Hematopoietic multipotent progenitor cell treated with erythropoietin and hydrocortisone succinate and interleukin-3 and kit ligand, for 15 days (in vitro differentiated cells): ENCODE data around the gene RBP5.
A peak's percentile ranks its signal among the peaks of the same experiment; 100 is the strongest.

Experiments
- DNase-seq: peaks from one replicate; pipeline ENCODE4 v3.0.0-alpha.2; 2015; ENCODE audit warnings: low spot score

The RBP5 gene

DNA sequence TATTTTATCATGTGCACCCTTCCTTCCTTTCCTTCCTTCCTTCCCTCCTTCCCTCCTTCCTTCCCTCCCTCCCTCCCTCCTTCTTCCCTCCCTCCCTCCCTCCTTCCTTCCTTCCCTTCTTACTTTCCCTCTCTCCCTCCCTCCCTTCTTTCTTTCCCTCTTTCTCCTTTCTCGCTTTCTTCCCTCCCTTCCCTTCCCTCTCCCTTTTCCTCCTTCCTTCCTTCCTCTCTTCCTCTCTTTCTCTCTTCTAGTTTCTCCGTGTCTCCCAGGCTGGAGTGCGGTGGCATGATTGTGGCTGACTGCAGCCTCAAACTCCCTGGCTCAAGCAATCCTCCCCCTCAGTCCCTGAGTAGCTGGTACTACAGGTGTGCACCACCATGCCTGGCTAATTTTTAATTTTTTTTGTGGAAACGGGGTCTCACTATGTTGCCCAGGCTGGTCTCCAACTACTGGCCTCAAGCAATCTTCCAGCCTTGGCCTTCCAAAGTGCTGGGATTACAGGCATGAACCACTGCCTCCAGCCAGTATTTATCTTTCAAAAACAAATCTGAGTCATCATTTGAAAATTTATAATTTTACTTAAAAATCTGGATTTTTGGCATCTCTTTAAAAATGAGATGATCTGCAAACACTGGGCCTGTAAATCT is 27.5 kb downstream of the RBP5 start:
- DNase-seq: no peak

DNA sequence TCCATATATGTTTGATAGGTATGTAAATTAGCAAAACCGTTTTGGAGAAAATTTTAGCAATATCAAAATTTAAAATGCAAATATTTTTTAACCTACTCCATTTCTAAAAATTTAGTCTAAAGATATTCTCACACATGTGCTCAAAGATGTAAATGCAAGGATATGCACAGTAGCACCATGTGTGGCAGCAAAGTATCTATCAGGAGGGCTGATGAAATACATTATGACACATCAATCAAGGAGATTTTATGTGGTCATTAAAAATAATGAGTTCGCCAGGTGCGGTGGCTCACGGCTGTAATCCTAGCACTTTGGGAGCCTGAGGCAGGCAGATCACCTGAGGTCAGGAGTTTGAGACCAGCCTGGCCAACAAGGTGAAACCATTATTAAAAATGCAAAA is 28.4 kb downstream of the RBP5 start:
- DNase-seq: no peak

DNA sequence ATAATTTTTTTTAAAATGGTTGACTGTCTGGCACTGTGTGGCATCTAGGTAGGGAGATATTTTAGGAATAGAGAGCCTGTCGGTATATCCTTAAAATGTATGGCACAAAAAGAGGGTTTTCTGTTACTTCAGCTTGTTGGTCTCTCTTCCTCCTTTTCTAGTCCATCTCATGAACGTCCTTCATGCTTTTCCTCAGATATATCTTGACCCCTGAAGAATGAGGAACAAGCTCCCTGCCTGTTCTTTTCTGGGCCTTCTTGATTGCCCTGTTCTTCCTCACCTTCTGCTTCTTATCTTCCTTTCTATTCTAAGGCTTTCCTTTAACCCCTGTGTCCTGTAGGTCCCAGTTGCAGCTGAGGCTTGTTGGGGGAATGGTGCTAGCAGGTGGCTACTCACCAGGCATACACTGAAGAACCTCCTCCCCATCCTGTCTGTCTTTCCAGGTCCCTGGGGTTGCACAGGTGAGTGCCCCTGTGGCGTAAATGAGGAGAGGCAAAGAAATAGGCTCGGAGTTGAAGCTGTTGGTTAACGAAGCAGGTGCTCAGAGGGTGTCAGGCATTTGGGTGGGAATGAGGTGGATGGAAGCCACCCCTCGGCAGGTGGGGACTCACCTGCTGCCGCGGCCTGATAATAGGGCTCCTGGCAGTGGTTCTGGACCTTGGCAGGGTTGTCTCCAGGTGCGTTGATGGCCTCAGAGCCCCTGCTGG is 29.2 kb downstream of the RBP5 start:
- DNase-seq: no peak

DNA sequence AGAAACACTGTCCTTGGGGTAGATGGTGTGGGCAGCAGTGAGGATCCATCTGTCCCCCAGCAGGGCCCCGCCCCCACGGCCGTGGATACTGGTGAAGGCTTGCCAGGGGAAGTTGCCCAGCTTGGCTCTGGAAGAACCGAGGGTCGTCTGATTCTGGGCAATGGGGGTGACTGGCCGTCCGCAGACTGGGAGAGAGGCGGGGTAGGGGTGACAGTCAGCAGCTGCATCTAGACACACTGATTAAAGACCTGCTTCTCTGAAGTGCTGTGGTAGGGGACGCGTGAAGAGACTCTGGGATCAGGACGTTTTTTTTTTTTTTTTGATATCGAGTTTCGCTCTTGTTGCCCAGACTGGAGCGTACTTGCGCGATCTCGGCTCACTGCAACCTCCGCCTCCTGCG is 31.7 kb downstream of the RBP5 start:
- no peak for DNase-seq

DNA sequence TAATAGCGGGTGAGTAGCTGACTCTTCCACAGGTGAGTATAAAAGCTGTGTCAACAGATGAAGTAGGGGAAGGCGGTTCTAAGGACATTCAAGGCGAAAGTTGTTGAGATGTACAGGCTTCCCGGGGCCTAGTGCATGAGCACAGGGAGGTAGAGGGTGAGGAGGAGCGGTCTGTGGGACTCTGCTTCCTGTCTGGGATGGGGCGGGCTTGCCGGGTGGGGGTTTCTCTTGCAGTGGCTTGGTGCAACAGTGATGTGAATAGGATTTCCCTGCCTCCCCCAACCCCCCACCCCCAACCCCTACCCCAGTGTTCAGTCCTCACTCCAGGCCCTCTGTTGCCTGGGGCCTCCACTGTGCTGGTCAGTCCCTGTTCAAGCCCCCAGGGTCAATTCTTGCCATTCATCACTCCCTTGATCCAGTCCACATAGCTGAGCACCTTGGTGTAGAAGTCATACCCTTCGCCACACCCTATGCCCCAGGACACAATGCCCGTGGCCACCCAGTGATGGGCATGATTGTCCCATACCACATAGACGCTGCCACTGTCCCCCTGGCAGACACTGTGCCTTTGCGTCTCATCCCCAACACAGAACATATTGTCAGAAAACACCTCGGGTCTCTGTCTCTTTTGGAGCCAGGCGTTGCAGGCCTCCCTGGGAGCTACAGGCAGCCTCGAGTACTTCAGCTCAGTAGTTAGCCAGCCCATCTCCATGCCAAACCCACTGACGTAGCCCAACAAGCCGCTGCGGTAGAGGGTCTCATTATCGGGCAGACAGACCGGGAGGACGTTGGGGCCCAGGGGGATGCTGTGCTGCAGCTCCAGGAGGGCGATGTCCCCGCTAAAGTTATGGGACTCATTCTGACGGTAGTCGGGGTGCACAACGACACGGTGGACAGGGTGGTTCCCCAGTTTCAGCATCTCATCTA is 32.4 kb downstream of the RBP5 start:
- DNase-seq: no peak

DNA sequence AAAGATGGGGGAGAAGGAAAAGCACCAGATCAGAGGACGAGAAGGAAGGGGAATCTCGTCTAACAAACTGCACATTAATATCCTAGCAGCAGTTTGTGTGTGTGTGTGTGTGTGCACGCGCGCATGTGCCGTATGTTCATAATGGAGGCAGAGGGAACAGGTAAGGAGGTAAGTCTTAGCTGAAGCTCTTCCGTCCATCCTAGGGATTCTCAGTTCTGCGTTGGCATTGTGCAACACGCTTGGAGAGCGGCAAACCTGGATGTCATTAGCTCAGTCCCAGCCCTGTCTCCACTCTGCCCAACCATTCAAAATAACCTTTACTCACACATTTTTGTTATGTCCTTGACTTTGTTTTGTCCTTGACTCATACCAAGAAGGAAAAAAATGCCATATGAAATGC is 34.8 kb downstream of the RBP5 start:
- no peak for DNase-seq

DNA sequence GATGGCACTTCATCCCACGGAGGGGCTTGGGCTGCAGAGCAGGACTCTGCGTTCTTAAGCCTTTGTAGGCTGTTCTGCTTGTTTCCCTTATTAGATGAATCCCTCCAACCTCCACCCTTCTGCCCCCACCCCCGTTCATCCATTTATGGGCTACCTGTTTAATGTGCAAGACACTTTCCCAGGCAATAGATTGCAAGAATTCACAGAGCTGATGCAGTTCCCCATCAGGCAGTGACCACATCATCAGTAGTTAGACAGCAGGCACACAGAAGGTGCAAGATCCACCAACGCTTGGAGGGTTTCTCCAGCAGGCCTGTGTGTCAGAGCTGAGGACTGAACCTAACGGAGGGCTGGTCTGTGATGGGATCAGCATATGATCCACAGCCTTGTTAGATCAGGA is 35.2 kb downstream of the RBP5 start:
- no peak for DNase-seq

DNA sequence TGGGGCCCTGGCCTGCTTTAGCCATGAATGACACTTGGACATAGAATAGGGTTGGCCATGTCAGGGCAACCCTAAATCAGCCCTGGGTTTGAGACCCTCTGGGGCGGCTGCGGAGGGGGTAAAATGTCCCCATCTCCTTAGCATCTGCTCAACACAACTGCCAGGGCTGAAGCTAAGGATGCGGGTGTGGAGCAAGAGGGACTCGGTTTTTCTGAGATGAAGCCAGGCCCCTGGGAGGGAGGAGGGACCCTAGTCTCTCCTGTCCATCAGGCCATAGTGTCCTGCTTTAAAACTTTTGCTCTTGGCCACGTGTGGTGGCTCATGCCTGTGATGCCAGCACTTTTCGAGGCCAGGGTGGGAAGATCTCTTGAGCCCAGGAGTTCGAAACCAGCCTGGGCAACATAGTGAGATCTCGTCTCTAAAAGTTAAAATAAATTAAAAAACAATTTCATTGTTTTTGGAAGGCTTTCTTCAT is 35.7 kb downstream of the RBP5 start:
- DNase-seq: no peak

DNA sequence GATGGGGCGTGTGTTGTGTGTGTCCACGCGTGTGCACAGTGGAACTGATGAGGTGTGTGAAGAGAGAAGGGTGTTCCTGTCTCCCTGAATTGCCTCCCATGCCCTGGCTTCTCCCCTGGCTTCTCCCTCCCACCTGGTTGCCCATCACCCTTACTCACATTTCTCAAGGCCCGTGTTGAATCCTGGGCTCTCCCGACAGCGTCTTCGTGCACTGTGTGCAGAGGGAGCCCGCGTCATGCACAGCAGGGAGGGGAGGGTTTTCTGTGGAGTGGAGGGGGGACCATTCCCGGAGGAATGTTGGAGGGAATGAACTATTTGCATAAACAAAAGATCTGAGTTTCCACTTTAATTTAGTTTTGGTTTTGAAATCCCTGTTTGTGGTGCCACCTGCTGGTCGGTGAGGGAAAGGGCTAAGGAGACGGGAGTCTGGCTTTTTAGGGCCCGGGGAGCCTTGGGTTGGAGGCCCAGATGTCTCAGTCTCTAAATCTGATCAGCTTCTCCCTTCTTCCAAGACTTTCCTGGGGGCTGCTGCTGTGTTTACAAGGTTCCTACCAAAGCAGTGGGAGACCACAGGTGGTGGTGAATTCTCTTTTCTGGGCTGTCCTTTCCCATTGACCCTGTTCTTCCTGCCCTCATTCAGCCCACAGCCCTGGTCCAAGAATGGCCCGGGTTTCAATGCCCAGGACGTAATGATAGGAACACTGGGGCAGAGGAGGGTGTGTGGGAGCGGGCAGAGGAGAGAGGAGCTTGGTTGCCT is 36.3 kb downstream of the RBP5 start, which contains the start of gene C1R:
Gene C1R, minus strand, starts transcription at position 217 of the 757 bp plus-strand sequence. Its CDS starts 57 bp downstream, at position 160.
- peak; percentile 71 for DNase-seq

DNA sequence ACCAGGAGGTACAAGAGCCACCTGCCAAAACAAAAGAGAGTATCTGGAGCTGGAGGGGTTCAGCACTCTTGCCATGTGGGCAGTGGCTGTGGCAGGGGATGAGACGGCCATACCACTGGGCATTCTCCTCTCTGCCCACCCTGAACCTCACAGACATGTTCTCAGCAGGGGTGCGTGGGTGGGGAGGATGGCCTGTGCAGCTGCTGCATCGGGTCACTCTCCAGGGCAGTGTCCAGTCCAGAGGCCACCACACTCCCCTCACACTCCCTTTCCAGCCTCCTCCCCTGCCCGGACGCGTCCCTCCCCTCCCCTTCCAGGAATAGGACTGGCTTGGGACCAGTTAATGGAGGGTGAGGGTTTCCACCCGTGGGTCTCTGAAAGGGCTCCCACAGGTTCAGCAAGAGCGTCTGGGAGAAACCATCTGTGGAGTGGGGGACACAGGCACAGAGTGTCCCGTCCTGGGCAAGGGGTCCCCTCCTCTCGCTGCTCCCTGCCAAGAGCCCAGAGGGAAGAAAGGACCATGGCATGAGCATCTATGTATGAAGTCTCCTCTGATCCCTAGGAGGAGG is 36.9 kb downstream of the RBP5 start:
- no peak for DNase-seq

DNA sequence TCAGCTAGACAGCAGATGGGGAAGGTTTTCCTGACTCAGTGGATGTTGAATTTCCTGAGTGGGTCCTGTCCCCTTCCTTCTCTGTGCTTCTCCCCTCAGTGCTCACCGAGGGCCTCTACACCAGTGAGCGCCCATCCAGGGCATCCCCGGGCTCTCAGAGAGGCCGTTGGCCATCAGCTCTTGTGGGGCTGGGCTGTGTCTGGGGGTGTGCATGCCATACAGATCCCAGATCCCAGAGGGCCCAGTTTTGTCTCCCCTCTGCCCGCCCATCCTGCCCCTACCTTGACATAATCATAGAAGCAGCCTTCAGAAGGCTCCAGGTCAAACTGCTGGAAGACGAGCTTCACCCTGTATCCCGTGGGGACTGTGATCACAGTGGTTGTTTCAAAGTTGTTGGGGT is 37.5 kb downstream of the RBP5 start:
- DNase-seq: no peak

DNA sequence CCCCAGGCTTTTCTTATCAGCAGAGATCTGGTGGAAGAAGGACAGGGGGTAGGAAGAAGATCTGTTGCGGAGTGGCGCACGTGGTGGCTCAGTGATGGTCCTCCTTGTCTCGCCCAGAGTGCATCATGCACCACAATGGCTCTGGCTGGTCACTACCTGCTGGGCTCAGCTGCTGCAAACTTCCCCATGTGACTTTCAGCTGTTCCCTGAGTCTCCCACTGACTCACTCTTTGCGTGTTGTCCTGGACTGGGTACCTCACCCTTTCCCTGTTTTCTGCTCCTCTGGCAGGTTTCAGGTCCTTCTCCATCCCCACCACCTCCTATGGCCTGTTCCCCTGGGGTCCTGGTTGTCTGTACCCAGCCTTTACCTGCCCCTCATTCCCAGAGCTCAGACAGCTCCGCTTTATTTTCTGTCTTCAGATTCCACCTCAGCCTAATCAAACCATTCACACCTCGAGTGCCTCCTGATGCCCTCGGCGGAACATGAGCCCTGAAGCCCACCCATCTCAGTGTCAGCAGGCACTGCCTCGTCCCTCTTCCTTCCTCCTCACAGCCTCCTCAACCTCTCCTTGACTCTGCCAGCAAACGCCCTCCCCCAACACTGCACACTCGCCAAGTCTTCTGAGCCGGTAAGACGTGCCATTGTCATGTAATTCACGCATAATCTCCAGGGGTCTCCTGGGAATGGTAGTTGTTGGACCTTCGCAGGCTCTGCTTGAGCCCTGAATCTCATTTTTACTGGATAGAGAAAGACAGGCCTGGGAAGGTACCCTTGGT is 38.3 kb downstream of the RBP5 start:
- DNase-seq: no peak

DNA sequence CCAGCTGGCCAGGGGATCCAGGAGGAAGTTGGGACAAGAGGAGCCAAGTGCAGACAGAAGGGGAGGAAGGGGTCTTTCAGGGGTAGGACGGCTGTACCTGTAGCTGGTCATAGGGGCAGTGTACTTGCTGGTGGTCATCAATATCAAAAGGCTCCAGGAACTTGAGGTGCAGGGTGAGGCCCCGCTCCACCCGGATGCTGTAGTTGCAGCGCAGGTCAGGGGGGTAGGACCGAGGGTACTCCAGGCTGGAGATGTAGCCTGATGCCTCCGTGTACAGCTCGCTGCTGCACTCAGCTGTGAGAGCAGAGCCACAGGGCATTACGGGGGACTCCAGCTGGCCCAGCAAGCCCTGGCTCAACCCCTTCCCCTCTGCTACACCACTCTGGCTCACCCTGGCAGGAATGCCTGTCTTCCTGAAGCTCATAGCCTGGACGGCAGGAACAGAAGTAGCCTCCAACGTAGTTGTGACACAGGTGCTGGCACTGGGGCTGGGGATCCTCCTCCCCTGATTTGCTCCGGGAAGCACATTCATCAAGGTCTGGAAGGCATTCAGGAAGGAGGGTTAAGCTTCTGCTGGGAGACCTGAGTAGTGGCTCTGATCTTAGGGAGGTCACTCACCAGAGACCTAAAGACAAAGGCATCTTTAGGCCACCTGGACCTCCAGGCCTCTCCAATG is 39.4 kb downstream of the RBP5 start:
- DNase-seq: no peak

DNA sequence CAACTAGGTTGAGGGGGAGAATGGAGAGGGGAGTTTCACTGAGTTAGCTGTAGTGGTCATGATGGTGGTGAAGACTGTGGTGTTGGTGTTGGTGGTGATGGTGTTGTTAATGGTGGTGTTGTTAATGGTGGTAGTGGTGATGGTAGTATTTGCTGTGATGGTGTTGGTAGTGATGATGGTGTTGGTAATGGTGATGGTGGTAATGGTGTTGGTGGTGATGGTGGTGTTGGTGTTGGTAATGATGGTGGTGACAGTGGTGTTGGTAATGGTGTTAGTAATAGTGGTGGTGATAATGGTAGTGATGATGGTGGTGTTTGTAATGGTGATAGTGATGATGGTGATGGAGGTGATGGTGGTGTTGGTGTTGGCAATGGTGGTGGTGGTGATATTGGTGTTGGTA is 45.6 kb downstream of the RBP5 start:
- no peak for DNase-seq

DNA sequence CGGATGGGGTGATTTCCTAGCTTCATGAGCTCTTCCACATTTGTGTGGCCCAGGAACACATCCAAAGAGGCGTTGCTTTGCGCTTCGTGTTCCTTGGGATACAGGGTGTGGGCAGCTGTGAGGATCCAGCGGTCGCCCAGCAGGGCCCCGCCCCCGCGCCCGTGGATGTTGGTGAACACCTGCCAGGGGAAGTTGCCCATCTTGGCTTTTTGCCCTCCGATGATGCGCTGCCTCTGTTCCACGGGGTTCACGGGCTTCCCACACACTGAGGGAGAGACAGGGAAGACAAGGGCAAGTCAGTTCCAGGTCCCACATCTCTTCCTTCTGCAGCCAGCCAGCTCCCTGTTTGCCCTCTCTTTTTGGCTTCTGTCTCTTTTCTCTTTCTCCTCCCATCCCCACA is 47.7 kb downstream of the RBP5 start:
- DNase-seq: no peak

DNA sequence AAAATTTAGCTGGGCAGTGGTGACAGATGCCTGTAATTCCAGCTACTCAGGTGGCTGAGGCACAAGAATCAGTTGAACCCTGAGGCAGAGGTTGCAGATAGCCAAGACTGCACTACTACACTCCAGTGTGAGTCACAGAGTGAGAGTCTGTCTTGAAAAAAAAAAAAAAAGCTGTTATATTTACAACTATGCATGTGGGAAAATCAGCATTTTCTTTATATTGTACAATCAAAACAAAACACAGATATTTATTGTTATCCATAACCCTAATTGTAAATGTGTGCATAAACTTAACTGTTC is 48.9 kb downstream of the RBP5 start:
- no peak for DNase-seq

DNA sequence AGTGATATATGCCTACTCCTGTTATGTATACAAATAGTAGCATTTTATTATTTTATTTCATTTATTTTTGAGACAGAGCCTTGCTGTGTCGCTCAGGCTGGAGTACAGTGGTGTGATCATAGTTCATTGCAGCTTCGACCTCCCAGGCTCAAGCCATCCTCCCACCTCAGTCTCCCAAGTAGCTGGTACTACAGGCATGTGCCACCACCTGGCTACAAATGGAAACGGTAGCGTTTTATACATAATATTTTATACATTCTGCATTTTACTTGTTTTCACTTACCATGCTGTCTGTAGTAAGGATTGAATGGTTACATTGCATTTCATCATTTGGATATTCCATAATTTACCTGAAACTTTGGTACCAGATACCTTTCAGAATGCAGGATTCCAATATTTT is 50.5 kb downstream of the RBP5 start:
- DNase-seq: no peak

DNA sequence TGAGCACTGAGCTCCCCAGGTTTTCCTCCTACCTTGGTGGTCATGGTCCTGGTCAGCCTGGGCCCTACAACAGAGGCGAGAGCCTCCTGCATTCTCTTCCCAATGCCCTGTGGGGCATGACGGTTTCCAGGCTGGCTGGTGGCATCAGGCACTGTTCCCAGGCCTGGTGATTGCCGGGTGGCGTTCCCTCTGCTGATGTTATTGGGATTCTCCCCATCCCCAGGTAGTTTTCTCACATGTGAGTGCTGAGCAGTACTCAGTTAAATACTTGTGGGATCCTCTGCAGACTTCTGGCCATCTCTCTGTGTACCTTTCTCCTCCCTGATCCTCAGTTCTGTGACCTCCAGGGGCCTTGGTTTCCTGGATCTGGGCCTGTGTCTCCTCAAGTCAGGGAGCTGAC is 52.2 kb downstream of the RBP5 start:
- DNase-seq: no peak

DNA sequence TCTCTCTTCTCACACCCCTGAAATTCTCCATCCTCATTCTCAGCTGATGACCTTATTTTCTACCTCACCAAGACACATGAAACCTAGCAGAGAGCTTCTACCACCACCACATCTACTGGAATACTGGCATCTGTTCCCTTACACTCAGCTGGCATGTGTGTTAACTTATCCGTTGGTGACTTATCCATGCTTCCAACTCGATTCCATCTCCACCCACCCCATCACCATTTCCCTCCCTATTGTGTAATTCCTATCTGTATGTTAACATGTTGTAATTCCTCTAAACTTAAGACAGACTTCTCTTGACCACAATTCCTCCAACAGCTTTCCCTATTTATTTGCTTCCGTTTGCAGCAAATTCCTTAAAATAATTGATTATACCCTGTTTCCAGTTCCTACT is 52.8 kb downstream of the RBP5 start:
- DNase-seq: no peak

DNA sequence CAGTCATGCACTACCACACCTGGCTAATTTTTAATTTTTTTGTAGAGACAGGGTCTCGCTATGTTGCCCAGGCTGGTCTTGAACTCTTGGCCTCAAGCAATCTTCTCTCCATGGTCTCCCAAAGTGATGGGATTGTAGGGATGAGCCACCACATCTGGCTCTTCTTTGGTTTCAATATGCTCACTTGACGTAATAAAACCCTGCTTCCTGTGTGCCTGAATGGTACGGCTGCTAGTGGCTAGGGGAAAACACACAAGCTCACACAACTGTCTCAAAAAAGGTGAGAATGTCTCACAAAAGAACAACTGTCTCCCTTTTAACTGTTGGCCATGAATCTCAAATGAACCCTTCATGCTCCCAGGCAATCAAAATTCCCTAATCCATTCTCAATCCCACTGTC is 53.2 kb downstream of the RBP5 start:
- DNase-seq: no peak

DNA sequence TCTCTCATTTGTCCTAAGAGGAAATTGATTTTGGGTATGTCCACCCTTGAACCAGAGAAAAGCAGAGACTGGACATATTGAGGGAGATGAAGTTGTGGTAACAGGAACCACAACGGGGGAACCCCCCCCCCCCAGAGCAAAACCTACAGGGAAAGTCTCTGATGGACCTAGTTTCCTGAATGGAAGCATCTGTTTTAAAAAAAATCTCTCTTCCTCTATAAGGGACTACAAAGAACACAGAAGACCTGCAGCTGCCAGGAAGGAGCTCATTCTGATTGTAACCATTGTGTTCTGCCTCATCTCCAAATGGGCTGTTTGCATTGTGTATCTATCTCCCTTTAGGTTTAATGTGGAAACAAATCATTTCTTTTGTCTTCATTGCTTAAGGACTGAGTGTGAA is 54.7 kb downstream of the RBP5 start:
- no peak for DNase-seq
